Measurements from ENCODE around the gene MIB2.

MIB2 gene

GRCh38 chr1:1609822-1610485 lies 5.3 kb upstream of the MIB2 start:
- Histone ChIP-seq H3K9ac (ENCODE audit: low read length) (no peak overlapping the region), H3K9me3 (ENCODE audit: control insufficient read depth, low read depth, low read length) (no peaks in the 10 kb centered on the region), H3K27ac (ENCODE audit: low read length) (no peak overlapping the region), H3K4me3 (ENCODE audit: low read length) (no peak overlapping the region), H3K4me1 (ENCODE audit: control insufficient read depth, low read depth, low read length) (peaks cover 4% of the 10 kb centered on the region), H3K36me3 (ENCODE audit: control insufficient read depth, low read depth, low read length) (no peaks in the 10 kb centered on the region), H3K27me3 (ENCODE audit: control insufficient read depth, insufficient read depth, low read length) (no peaks in the 10 kb centered on the region)

- H3K9ac ChIP-seq (ENCODE audit: low read length), result no peak overlapping the region
- H3K27ac ChIP-seq (ENCODE audit: low read length), result no peak overlapping the region
- peaks cover 4% of the 10 kb centered on the region for H3K4me1 ChIP-seq (ENCODE audit: control insufficient read depth, low read depth, low read length)
- H3K27me3 ChIP-seq (ENCODE audit: control insufficient read depth, insufficient read depth, low read length), result no peaks in the 10 kb centered on the region
- no peaks in the 10 kb centered on the region for H3K9me3 ChIP-seq (ENCODE audit: control insufficient read depth, low read depth, low read length)
- no peaks in the 10 kb centered on the region for H3K36me3 ChIP-seq (ENCODE audit: control insufficient read depth, low read depth, low read length)
- no peak overlapping the region for H3K4me3 ChIP-seq (ENCODE audit: low read length)
These were observed 4.5 kb upstream of the MIB2 start for GRCh38 chr1:1610796-1611195.

GRCh38 chr1:1612104-1612400 lies 3.2 kb upstream of the MIB2 start:
- Histone ChIP-seq H3K4me3 (ENCODE audit: low read length) (no peak overlapping the region), H3K27me3 (ENCODE audit: control insufficient read depth, insufficient read depth, low read length) (no peaks in the 10 kb centered on the region), H3K4me1 (ENCODE audit: control insufficient read depth, low read depth, low read length) (peaks cover 4% of the 10 kb centered on the region), H3K36me3 (ENCODE audit: control insufficient read depth, low read depth, low read length) (no peaks in the 10 kb centered on the region), H3K9ac (ENCODE audit: low read length) (no peak overlapping the region), H3K9me3 (ENCODE audit: control insufficient read depth, low read depth, low read length) (no peaks in the 10 kb centered on the region), H3K27ac (ENCODE audit: low read length) (no peak overlapping the region)

GRCh38 chr1:1613509-1614082 lies 1.7 kb upstream of the MIB2 start:
- H3K27ac ChIP-seq (ENCODE audit: low read length), result no peak overlapping the region
- H3K4me3 ChIP-seq (ENCODE audit: low read length), result no peak overlapping the region
- H3K9me3 ChIP-seq (ENCODE audit: control insufficient read depth, low read depth, low read length), result no peaks in the 10 kb centered on the region
- H3K36me3 ChIP-seq (ENCODE audit: control insufficient read depth, low read depth, low read length), result no peaks in the 10 kb centered on the region
- H3K27me3 ChIP-seq (ENCODE audit: control insufficient read depth, insufficient read depth, low read length), result no peaks in the 10 kb centered on the region
- H3K9ac ChIP-seq (ENCODE audit: low read length), result no peak overlapping the region
- H3K4me1 ChIP-seq (ENCODE audit: control insufficient read depth, low read depth, low read length), result peaks cover 4% of the 10 kb centered on the region

GRCh38 chr1:1614204-1614953 lies 921 bp upstream of the MIB2 start:
- H3K36me3 ChIP-seq (ENCODE audit: control insufficient read depth, low read depth, low read length), result no peaks in the 10 kb centered on the region
- H3K27ac ChIP-seq (ENCODE audit: low read length), result no peak overlapping the region
- H3K4me1 ChIP-seq (ENCODE audit: control insufficient read depth, low read depth, low read length), result peaks cover 4% of the 10 kb centered on the region
- H3K9ac ChIP-seq (ENCODE audit: low read length), result peak overlapping the region; percentile 94
- H3K27me3 ChIP-seq (ENCODE audit: control insufficient read depth, insufficient read depth, low read length), result no peaks in the 10 kb centered on the region
- H3K4me3 ChIP-seq (ENCODE audit: low read length), result peak overlapping the region; percentile 87
- H3K9me3 ChIP-seq (ENCODE audit: control insufficient read depth, low read depth, low read length), result no peaks in the 10 kb centered on the region

GRCh38 chr1:1614954-1615255 lies 395 bp upstream of the MIB2 start:
- H3K9me3 ChIP-seq (ENCODE audit: control insufficient read depth, low read depth, low read length), result no peaks in the 10 kb centered on the region
- no peak overlapping the region for H3K27ac ChIP-seq (ENCODE audit: low read length)
- no peaks in the 10 kb centered on the region for H3K36me3 ChIP-seq (ENCODE audit: control insufficient read depth, low read depth, low read length)
- H3K4me3 ChIP-seq (ENCODE audit: low read length), result peak overlapping the region; percentile 87
- H3K27me3 ChIP-seq (ENCODE audit: control insufficient read depth, insufficient read depth, low read length), result no peaks in the 10 kb centered on the region
- peaks cover 4% of the 10 kb centered on the region for H3K4me1 ChIP-seq (ENCODE audit: control insufficient read depth, low read depth, low read length)
- H3K9ac ChIP-seq (ENCODE audit: low read length), result peak overlapping the region; percentile 94

- H3K9ac ChIP-seq (ENCODE audit: low read length), result peak overlapping the region; percentile 94
- peaks cover 4% of the 10 kb centered on the region for H3K4me1 ChIP-seq (ENCODE audit: control insufficient read depth, low read depth, low read length)
- peak overlapping the region; percentile 87 for H3K4me3 ChIP-seq (ENCODE audit: low read length)
- no peaks in the 10 kb centered on the region for H3K27me3 ChIP-seq (ENCODE audit: control insufficient read depth, insufficient read depth, low read length)
- no peaks in the 10 kb centered on the region for H3K9me3 ChIP-seq (ENCODE audit: control insufficient read depth, low read depth, low read length)
- H3K27ac ChIP-seq (ENCODE audit: low read length), result no peak overlapping the region
- no peaks in the 10 kb centered on the region for H3K36me3 ChIP-seq (ENCODE audit: control insufficient read depth, low read depth, low read length)
These were observed 918 bp downstream of the MIB2 start for GRCh38 chr1:1616045-1616790.

GRCh38 chr1:1616838-1617237 lies 1.5 kb downstream of the MIB2 start:
- H3K9me3 ChIP-seq (ENCODE audit: control insufficient read depth, low read depth, low read length), result no peaks in the 10 kb centered on the region
- H3K36me3 ChIP-seq (ENCODE audit: control insufficient read depth, low read depth, low read length), result no peaks in the 10 kb centered on the region
- H3K4me1 ChIP-seq (ENCODE audit: control insufficient read depth, low read depth, low read length), result peaks cover 4% of the 10 kb centered on the region
- H3K27me3 ChIP-seq (ENCODE audit: control insufficient read depth, insufficient read depth, low read length), result no peaks in the 10 kb centered on the region
- H3K9ac ChIP-seq (ENCODE audit: low read length), result no peak overlapping the region
- H3K27ac ChIP-seq (ENCODE audit: low read length), result no peak overlapping the region
- peak overlapping the region; percentile 87 for H3K4me3 ChIP-seq (ENCODE audit: low read length)

GRCh38 chr1:1617516-1617915 lies 2.2 kb downstream of the MIB2 start:
- Histone ChIP-seq H3K9ac (ENCODE audit: low read length) (no peak overlapping the region), H3K4me3 (ENCODE audit: low read length) (no peak overlapping the region), H3K27me3 (ENCODE audit: control insufficient read depth, insufficient read depth, low read length) (no peaks in the 10 kb centered on the region), H3K4me1 (ENCODE audit: control insufficient read depth, low read depth, low read length) (peaks cover 4% of the 10 kb centered on the region), H3K9me3 (ENCODE audit: control insufficient read depth, low read depth, low read length) (no peaks in the 10 kb centered on the region), H3K36me3 (ENCODE audit: control insufficient read depth, low read depth, low read length) (no peaks in the 10 kb centered on the region), H3K27ac (ENCODE audit: low read length) (no peak overlapping the region)

GRCh38 chr1:1617925-1618324 lies 2.6 kb downstream of the MIB2 start:
- no peaks in the 10 kb centered on the region for H3K9me3 ChIP-seq (ENCODE audit: control insufficient read depth, low read depth, low read length)
- no peak overlapping the region for H3K9ac ChIP-seq (ENCODE audit: low read length)
- H3K4me3 ChIP-seq (ENCODE audit: low read length), result no peak overlapping the region
- no peaks in the 10 kb centered on the region for H3K27me3 ChIP-seq (ENCODE audit: control insufficient read depth, insufficient read depth, low read length)
- no peaks in the 10 kb centered on the region for H3K36me3 ChIP-seq (ENCODE audit: control insufficient read depth, low read depth, low read length)
- H3K27ac ChIP-seq (ENCODE audit: low read length), result no peak overlapping the region
- peaks cover 4% of the 10 kb centered on the region for H3K4me1 ChIP-seq (ENCODE audit: control insufficient read depth, low read depth, low read length)

- no peak overlapping the region for H3K9ac ChIP-seq (ENCODE audit: low read length)
- no peaks in the 10 kb centered on the region for H3K36me3 ChIP-seq (ENCODE audit: control insufficient read depth, low read depth, low read length)
- H3K9me3 ChIP-seq (ENCODE audit: control insufficient read depth, low read depth, low read length), result no peaks in the 10 kb centered on the region
- no peak overlapping the region for H3K27ac ChIP-seq (ENCODE audit: low read length)
- no peak overlapping the region for H3K4me3 ChIP-seq (ENCODE audit: low read length)
- H3K27me3 ChIP-seq (ENCODE audit: control insufficient read depth, insufficient read depth, low read length), result no peaks in the 10 kb centered on the region
- H3K4me1 ChIP-seq (ENCODE audit: control insufficient read depth, low read depth, low read length), result peaks cover 4% of the 10 kb centered on the region
These were observed 3.2 kb downstream of the MIB2 start for GRCh38 chr1:1618396-1619068.

Data from iPS-18a (cell line).